Measurements from ENCODE around the gene TRPM1. TPM values are rescaled to one million over a fixed set of nuclear protein-coding genes. Genes with fewer than 3 reads are reported as not detected.

The TRPM1 gene
- total RNA-seq = not detected in 2 replicates

DNA sequence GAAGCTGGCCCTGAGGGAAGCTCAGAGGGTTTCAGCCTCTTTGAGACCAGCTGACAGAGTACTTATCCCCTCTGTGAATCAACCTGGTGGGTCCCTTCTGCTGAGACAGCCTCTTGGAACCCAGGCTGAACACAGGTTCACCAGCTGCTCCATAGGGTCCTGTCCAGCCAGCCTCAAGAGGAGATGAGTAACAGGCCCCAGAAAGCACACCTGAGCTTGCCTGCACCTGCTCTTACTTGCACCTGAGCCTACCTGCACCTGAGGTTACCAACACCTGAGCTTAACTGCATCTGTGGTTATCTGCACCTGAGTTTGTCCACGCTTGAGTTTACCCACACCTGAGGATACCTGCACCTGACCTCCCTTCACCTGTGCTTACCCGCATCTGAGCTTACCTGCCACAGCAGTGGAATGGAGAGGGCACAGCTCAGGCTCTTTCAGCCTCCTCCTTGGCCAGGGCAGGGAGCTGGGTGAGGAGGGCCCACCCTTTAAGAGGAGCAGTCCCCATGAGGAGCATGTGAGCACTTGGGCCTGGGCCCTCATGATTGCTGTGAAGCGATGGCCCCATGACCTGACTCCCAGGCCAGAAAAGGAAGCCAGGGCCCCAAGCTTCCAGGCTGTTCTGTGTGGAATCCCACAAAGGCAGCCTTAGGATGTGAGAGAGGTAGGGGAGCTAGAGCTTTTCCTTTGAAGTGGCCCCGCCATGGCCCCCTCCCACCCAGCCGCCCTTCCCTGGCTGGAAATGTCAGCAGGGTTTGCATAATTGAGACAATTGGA lies at the start of gene TRPM1:
TSS of gene TRPM1 (minus strand) at position 464 of the 777 bp plus-strand sequence. CDS start 20,370 bp downstream, outside the sequence.
- intact Hi-C loops (cut with micrococcal nuclease) = no loop called here

DNA sequence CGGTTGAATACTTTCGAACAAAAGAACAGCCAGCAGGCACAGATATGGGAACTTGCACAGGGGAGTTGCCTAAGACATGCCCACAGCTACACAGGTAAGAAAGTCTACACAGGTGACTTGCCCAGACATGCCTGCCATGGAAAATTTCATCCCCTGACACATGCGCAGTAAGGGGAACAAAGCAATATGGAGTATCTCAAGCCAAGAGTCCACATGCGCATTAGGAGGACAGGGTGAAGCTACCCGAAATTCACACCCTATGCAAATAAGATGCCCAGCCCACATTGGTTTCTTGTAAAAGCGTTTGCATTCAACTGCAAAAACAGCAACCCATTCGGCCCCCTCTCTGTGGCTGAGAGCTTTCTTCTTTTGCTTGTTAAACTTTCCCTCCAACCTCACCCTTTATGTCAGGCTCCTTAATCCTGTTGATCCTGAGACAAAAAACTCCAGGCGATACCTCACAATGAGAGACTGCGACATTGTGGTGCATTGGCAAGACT lies 49.3 kb upstream of the TRPM1 start:
- intact Hi-C loops (cut with micrococcal nuclease) = no loop called here

DNA sequence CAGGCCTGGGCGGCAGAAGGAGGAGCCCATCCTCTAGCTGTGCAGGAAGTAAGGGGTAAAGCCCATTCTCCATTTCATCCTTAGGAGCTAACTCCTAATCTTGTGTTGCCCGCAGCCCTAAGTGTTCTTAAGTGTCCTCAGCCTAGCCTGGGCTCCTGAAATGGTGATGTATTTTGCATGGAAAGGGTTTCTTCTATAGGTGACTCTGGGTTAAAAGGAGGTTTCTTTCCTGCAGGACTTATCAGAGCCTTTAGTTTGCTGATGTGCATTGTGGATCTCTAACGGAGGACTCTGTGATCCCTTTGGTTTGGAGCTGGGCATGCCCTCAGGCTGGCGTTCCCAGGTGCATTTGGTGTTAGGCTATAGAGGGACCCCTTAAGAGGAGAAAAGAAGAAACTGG lies 48.5 kb upstream of the TRPM1 start:
- intact Hi-C loops (cut with micrococcal nuclease) = no loop called here

DNA sequence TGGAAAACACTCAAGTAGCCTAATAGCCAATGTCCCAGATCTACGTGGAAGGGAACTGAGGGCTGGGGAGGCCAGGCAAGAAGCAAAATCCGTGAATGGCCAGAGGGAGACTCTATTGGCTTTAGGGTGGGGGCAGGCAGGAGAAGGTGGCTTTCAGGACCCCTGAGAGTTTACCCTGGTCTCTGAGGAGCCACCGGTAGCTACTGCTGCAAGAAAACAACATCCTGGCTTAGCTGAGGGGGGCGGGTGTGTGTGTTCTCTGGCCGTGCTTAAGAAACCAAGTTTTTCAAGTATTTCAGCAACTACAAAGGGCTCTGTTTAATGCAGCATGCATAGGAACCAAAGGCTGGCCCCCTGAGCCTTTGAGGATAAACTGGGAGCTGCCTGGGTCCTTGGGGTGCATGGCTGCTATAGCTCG lies 47.6 kb upstream of the TRPM1 start:
- intact Hi-C loops (cut with micrococcal nuclease) = no loop called here

DNA sequence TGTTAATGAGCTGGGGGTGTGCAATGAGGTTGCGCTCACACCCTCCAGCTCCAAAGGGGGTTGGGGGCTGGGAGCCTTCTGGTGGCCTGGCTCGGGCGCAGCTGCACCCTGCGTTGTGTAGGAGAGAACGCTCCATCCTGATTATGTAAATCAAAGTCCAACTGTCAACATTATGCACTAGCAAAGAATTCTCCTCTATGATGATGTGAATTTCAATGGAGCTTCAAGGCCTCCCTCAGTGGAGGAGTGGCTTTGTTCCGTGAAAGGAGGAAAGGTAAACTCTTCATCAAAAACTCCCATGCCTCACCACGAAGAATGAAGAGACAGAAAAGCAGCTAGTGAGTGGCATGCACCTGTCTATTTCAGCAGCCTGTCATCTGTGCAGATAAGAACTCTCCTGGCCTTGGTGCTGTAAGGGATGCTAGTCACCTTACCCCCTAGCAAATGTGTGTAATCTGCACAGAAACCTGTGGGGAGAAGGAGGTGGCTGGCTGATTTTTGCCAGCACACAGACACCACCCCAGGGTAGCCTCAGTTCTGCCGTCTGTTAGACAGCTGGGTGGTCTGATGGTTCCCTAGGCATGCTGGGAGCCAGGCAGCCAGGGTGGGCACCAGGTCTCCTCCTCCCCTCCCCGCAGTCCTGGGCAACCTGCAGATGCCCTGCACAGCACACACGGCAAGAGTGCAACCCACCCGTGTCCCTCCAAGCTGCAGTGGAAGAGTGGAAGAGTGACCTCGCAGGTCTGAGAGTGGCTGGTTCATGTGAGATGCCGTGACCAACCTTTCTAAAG lies 47.0 kb upstream of the TRPM1 start:
- intact Hi-C loops (cut with micrococcal nuclease) = no loop called here

DNA sequence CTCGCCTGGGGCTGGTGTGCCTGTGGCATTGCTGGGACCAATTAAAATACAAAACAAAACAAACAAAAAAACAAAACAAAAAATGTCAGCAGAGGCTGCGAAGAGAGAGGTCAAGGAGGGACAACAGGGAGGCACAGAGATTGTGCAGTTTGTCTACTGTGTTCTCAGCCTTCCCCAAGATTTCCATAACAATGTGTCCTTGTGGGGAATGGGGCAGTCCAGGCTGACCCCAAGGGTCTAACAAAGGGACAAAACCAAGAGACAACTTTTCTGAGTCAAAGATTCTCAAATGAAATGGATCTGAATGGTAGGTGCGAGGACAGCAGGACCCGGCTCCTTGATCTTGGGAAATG lies 46.4 kb upstream of the TRPM1 start:
- intact Hi-C loops (cut with micrococcal nuclease) = no loop called here

DNA sequence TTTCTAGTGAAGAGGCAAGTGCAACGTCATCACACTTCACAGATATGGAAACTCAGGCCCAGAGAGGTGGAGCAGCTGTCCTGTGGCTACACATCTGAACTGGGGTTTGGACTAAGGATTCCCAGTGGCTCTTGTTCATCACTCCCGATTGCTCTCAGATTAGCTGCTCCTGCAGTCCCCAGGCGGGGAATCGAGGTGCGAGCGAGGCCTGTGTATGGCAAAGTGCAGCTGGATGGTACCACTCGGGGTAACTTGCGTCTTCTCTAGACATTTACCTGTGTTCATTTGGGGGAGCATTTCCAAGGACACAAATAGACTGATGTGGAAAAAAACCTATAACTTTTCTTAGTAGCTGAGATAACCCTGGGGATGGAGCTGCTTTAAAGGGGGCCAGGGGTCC lies 45.9 kb upstream of the TRPM1 start:
- intact Hi-C loops (cut with micrococcal nuclease) = no loop called here

DNA sequence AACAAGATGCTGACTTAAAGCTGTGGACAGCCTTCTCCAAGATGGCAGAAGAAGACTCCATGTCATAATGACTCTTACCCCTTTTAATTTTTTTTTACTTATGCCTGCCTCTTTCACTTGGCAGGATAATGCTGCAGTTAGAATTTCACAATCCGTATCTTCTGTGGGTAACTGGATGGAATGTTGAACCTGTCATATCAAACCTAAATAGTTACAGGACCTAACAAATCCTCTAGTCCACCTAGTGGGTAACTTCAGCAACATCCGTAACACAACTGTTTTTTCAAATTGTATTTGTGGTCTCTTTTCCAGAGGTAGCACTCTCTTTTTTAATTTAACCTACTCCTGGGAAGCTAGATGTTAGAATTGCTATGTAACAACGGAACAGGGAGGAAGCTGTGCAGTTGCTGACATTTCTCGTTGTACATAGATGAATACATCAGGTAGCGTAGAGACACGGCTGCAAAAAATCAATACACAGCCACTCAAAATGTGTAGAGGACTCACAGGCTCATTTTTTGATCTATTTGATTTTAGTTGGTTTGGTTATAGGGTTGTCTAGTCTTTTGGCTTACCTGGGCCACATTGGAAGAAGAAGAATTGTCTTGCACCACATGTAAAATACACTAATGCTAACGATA lies 43.9 kb upstream of the TRPM1 start:
- intact Hi-C loops (cut with micrococcal nuclease) = no loop called here

DNA sequence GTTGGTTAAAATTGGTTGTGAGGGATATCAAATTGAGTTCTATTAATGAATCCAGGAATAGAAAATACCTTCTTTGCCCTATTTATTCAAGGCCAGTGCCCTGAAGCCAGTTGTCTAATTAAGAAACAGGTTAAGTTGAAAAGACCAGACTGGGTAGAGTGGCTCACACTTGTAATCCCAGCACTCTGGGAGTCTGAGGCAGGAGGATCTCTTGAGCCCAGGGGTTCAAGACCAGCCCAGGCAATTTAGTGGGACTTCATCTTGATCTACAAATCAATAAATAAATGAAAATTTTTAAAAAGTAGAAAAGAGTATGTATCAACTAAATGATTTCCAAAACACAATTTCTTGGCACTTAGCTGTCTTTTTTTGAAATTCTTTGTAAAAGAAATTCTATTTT lies 40.3 kb upstream of the TRPM1 start:
- intact Hi-C loops (cut with micrococcal nuclease) = no loop called here

DNA sequence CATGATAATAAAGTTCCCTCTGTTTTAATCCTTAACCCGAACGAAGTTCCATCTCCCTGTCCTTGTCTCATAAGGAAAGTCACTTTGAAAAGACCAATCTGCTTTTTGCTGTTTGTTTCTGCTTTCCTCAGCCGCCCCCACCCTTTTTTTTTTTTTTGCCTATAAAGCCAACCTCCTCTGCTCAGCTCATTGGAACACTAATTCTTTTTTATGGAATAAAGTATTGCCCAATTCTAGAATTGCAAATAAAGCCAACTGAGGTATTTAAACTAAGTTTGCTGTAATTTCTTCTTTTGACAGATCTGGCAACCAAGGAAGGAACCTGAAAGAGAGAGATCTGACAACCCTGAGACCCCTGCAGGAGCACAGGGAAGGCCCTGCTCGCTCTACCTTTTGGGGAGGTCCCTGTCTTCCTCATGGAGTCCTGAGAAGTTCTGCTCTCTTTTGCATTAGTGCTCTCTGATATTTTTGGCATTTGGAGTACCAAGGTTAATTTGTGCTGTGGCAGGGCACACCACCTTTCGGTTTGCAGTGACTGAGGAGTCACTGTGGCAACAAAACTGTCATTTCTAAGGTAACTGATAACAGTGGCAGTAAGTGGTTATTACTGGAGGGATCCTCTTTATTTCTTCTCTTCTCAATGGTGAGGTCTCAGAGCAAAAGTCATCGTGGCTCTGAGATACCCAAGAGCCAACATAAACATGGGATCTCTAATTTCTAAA lies 35.2 kb upstream of the TRPM1 start:
- intact Hi-C loops (cut with micrococcal nuclease) = no loop called here

DNA sequence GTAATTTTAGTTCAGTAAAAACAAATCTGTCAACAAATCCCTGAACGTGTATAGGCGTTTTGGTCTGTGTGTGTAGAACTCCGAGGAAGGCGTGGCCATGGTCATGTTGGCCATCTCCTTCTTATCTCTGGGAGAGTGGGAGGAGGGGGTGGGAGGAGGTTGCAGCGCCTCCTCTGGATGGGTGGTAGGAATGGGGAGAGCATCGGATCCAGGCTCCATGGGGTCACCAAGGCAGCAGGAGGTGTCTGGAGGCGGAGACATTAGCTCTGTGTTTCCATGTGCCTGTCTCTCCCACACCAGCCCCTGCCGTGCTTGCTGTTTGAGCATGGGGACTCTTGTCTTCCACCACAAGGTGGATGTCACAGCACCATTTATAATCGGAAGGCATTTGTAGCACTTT lies 34.5 kb upstream of the TRPM1 start:
- intact Hi-C loops (cut with micrococcal nuclease) = no loop called here

DNA sequence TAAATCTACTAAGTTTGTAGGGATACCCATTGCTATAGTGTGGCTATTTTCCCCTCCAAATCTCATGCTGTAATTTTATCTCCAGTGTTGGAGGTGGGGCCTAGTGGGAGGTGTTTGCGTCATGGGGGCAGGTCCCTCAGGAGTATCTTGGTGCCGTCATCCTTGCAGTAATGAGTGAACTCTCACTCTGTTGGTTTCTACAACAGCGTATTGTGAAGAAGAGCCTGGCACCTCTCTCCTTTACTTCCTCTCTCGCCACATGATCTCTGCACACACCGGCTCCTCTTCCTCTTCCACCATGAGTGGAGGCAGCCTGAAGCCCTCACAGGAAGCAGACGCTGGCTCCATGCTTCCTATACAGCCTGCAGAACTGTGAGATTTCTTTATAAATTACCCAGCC lies 34.0 kb upstream of the TRPM1 start:
- intact Hi-C loops (cut with micrococcal nuclease) = no loop called here

DNA sequence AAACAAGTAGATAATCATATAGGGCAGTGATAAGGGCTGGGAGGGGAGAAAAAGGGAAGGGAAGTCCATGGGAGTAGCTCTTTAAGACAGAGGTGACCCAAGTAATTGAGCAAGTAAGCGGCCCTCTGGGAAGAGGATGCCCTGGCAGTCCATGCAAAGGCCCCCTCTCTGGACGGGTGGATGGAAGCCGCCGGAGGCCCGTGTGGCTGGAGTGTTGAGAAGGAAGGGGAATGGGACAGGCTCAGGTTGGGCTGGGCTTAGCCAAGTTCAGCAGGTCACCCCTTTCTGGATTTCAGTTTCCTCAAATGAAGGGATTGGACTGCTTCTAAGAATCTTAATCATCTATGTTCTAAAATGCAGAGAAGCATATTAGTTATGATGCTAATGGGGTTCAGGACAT lies 32.4 kb upstream of the TRPM1 start:
- intact Hi-C loops (cut with micrococcal nuclease) = no loop called here

DNA sequence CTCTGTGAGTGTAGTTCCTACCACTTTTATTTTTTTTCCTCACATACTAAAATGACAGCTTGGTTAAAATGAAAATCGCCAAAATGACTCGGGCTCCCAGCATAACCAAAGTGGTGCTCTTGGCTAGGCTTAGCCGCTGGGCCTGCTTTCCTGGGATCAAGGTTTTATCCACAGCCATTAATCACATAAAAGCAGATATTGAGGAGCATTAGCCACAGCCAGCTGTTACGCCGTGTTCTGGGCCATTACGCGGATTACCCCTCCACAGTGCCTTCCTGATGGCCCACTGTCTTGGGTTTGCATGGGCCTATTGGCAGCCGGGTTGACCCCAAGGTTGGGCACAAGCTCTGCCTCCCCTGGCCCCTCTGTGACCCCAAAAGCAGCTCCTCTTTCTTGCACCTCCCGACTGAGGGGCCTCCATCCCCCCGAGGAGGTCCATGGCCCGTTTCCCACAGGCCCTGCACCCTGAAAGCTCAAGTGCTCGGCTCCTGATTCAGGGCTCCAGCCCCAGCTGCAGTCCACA lies 30.4 kb upstream of the TRPM1 start:
- intact Hi-C loops (cut with micrococcal nuclease) = no loop called here

DNA sequence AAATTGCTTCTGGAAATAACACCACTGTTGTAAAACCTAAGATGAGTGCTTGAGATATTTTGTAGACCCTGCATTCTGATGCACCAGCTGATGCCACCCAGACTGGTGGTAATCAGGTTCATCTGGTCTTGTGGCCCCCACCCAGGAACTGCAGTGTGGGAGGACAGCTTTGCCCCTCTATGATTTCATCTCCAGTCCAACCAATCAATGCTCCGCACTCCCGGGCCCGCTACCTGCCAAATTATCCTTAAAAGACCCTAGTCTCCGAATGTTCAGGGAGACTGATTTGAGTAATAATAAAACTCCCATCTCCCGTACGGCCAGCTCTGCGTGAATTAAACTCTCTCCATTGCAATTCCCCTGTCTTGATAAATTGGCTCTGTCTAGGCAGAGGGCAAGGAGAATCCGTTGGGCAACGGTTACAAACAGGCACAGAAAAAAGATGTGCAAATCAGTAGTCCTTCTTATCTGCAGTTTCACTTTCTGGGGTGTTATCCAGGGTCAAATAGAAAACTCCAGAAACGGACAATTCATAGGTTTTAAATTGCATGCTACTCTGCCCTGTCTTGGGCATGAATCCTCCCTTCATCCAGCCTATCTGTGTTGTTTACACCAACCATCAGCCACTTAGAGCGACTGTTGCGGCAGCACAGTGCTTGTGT lies 29.2 kb upstream of the TRPM1 start:
- intact Hi-C loops (cut with micrococcal nuclease) = no loop called here

DNA sequence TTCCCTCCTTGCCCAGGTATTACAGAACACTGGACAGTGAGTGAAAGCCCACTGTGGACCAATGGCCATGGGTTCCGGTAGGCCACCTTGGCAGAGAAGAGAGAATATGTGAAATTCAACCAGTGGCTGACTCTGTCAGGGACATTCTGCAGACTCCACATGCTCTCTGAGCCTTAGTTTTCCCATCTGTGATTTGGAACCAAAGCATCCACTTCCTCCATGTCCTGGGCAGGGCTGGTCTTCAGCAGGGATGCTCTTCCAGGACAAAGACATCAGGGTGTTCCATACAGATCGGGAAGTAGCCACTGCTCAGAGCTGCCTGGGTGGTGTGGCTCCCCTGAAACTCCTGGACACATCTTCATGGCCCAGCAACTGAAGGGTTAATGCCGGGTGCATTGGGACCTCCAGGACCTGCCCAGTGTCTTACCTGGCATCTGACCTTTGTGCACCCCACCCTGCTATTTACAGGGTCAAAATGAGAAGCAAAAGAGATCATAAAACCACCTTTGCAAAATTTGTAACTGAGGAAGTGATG lies 28.3 kb upstream of the TRPM1 start:
- intact Hi-C loops (cut with micrococcal nuclease) = no loop called here

DNA sequence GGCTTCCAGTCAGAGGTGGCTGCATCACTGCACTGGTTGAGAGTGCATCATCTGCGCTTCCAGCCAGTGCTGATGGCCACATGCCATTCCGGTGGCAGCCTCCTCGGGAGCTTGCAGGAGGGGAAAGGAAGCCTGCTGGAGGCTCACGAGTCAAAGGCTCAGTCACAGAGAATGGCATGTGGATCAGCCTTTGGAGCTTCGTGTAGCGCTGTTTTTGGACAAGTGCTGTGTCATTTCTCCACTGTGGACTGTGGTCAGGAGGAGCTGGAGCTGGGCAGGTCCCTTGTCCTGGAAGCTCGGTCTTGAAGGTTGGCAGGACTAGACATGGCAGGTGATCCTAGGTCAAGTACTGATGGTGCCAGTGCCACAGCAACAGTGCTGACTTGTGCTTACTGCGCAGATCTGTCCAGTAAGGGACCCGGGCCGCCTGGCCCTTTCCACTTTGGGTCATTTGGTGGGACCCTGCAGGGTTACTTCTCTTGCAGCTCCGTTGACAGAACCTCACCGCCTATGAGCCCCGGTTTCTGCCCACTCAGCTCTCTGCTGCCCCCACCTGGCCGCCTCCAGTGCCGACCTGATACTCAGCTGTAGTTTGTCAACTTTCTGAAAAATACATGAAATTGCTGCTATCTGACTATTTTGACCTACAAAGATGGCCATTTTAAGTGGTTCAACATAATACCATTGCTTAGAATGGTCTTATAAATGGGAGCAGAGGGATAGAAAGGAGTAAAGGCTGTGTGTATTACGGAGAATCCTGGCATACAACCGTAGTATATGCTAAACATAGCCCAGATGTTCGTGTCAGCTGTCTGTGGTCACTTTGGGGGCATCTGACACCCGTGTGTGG lies 27.6 kb upstream of the TRPM1 start:
- intact Hi-C loops (cut with micrococcal nuclease) = no loop called here

DNA sequence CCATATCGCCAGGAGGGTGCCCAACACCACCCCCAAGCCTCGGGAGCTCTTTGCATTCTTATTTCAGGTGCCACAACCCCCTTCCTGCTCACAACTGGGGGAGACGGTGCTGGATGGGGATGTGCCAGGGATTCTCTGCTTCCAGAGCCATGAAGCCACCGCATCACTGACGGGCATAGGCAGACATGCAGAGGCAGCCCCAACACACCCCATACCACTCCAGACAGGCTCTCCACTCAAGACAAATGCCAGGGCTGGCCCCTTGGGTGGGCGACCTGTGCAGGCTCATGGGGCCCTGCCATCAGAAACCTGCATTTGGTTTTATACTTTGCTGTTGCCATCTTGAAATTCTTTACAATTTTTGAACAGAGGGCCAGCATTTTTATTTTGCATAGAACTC lies 27.0 kb upstream of the TRPM1 start:
- intact Hi-C loops (cut with micrococcal nuclease) = no loop called here

DNA sequence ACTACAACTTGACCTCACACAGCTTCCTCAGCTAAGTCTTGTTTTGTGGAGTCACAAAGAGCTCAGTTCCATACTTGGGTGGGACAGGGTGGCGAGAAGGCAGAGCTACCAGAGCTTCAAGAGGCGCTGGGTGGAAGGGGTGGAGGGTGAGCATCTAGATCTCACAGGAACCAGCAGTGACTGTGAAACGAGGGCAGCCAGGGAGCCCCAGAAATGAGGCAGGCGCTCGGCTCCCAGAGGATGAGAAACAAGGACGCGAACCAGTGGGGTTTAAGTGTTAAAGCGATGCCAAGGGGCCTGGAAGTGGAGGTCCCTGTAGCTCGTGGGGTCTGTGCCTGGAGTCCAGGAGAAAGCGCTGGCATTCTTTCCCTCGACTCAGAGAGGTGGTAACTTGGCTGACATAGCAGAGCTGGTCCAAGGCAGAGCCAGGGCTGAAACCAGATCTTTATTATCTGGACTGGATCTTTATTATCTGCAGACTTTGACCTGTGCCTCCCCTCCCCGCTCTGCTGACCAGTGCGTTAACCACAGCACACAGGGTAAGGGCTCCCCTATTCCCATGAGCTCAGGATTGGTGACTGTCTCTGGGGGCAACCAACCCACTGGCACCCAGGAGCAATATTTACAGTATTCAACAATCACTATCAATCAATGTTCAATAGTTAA lies 26.2 kb upstream of the TRPM1 start:
- intact Hi-C loops (cut with micrococcal nuclease) = no loop called here
